ENCODE measurements around the gene ERG.

The ERG gene

DNA sequence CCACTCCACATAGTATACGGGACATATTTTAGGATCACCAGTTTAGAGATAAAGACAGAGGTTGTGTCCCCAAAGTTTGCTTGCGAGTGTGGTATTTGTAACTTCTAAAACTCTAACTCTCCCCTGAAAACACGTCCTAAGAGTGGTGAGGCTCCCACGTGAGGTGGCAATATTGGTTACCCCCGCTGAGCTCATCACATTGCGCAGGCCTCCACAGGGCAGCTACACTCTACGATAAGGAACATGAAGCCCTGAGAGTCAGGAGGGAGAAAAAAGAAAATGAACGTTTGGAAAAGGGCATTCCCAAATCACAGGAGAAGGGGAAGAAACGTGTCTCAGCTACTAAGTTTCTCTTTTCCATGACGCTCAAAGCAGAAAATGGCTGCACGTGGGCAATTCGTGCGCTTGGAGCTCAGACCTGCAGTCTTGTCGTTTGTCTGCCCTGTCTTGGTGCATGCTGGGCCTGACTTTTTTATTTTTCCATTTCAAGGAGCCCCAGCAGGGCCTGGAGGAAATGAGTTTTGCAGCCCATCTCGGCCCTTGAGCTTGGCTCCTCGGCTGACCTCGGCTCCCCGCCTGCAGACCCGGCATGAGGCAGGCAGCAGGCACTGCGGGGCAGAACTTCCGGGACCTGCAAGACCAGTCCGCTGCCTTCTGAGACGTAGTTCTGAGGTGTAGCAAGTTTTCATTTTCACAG, 25.7 kb downstream of the ERG start:
- no peak for DNase-seq

DNA sequence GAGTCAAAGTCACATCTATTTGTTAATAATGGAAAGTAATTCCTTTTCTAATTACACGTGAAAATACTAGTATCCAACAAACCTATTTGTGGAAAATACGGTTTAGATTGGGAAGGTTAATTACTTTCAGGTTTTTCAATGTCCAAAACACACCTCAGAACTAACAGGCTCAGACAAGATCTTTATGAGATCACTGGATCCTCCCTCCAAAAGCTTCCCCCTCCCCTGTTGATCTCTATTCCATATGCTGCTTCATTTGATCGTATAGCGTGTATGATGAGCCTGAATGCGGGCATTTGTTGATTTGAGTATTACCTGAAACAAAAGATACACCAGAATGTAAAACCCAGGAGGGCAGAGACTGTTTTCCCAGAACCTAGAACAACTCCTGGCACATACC, 26.5 kb downstream of the ERG start:
- no peak for DNase-seq

DNA sequence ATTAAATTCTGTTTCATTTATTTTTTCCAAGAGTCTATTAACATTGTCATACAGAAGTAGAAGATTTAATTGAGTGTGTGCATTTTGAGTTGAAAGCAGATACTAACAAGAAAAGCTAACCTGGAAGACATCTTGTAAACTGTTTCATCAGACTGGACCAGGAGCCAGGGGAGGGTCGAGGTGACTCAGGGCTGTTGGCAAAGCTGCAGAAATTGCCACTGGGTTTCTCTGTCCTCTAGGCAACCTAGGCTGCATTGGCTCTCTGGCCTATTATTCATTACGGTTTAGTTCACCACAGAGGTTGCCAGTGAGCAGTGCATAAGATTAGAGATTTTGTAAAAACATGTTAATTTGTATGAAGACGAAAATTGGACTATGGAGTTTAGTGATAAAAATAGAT, 27.5 kb downstream of the ERG start:
- DNase-seq: no peak

DNA sequence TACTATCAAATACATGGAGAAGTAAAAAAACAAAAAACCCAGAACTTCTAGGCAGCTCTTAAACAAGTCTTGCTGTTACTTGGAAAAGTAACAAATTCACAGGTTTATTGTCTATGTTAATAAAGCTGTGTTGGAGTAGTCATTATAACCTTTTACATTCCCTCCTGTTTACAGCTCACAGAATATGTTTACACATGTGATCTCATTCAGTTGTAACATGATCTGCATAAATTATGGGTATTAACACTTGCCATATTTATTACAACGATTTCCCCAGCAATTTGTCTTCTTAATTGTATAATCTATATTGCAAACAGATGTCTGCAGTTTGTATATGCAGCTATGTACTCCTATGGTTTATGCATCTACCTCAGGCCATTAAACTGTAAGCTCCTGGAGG, 28.6 kb downstream of the ERG start:
- no peak for DNase-seq

DNA sequence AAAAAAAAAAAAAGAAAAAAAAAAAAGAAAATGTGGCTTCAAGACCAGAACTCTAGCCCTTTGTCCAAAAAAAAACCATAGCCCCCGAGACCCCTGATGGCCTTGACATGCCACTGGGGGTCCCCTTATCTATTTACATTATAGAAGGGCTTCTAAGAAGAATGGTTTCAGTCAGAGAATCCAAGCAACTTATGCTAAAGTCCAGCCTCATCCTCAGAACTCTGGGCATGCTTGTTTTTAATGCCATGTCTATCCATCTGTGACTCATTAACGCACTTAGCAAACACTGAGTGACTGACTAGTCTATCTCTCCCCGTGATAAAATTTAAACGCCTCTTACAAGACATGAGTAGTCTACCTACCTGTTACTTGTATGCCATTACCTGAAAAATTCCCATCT, 29.3 kb downstream of the ERG start:
- DNase-seq: no peak

DNA sequence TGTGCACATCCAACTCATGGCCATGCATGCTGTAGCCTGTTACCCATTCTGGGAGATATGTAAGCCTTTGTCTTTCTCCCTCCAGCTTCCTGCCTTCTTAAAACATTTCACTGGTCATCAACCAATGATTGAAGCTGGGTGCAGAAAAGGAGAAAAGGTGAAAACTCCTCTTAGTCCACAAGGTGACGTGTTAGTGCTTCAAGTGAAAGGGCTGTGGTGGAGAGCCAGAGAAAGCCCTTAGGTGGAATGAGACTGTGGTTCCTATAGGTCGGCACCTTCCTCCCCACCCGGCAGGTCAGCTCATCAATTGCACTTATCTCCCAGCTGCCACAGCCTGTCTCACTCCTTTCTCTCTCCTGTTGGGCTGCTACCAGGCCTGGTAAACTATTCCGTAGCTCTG, 30.4 kb downstream of the ERG start:
- no peak for DNase-seq

DNA sequence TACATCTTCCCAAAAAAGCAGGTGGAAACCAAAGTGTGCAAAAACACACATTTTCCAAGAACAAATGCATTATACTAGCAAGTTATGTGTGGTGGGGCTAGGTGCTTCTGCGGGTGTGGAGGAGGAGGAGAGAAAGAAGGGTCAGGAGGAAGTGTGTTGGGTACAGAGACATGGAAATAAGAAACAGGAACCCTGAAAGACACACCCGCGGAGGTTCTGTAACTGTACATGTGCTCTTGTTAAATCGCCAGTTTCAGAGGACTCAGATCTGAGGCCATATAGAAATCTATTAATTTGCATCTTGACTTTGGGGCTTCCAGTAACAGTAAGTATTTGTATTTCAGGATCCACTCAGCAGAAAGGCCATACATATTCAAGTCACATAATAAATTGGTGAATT, 30.9 kb downstream of the ERG start:
- no peak for DNase-seq

DNA sequence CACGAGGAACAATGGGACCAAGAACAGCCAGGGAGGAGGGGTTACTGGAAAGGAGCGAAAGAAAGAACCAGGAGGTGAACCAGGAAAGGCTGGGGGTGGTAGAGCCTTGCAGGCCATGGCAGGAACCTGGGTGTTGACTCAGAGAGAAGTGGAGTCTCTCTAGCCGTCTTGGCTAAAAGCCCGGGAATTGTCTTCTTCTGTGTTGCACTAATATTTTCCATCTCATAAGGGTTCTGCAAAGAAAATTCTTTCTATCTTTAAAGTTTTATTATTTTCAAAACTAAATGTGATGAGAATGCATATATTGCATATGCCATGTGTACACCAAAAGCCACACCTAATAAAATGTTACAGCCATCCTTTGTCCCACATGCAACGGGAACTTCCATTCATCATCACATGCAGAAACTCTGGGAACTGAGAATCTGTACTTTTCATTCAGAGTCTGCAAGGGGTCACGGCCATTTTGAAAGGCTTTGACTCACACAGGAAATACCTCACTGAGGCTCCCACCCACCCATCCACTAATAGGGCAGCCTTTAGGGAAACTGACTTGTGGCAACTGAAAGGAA, 38.0 kb downstream of the ERG start:
- DNase-seq: no peak

DNA sequence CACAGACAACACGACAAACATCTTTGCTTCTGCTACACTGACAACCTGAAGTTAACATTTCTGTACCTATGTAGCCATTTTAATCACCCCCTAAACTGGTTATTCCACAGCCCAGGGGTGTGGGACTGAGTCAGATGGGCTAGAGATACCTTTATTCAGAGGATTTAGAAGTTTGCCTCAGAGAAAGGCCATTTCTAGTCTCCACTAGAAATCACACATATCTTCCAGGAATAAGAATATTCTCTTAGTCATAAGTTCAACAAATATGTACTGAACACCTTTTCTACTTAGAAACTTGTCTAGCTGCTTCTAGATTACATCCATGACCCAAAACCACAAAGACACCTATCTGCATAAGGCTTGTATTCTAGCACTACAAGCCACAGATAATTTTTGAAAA, 38.8 kb downstream of the ERG start:
- DNase-seq: no peak

DNA sequence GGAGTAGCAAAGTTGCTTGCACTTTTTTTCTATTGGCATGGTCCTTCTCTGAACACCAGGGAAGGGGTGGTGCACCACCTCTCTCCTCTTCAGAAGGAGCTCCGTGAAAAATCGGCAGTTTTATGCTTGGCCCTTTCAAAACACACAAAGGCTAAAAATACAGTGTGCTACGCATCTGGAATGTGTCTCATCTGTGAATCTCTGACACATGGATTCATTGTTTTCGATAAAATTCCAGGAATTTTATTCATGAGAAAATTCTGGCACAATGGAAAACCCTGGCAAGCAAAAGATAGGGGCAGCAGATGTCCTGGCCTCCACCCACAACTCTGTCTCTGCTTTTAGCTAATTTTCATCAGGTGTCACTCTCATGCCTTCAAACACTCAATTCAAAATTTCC, 42.9 kb downstream of the ERG start:
- no peak for DNase-seq

DNA sequence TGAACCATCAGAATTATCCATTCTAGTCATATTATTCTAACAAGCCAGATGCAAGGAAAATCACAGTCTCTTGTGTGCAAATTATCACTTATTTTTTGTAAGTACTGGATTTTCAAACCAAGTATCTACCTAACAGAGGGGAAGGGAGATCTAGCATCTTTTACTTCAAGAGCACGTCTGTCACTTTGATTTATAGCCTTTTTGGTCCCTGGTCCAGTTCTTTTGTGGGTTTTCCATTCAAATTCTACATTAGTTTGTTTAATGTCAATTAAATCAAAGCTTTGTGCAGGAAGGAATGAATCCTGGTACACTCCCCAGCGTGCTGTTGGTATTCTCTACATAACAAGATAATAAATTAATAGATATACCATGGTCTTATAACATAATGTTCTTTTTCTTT, 43.6 kb downstream of the ERG start:
- DNase-seq: no peak

DNA sequence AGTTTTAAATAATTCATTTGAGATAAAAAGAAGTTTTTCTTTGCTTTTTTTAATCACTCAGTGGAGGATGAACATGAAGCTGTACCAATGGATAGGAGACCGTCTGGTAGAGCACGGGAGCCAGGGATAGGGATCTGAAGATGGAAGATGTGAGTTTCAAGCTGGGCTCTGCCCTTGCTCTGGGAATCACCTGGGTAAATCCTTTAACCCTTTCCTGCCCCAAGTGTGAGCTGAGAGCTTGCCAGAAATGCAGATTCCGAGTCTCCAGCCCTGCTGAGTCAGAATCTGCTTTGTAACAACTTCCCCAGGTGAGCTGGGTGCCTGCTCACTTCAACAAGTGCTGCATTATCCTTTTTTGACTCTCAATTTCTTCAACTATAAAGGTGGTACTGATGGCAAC, 44.1 kb downstream of the ERG start:
- no peak for DNase-seq

DNA sequence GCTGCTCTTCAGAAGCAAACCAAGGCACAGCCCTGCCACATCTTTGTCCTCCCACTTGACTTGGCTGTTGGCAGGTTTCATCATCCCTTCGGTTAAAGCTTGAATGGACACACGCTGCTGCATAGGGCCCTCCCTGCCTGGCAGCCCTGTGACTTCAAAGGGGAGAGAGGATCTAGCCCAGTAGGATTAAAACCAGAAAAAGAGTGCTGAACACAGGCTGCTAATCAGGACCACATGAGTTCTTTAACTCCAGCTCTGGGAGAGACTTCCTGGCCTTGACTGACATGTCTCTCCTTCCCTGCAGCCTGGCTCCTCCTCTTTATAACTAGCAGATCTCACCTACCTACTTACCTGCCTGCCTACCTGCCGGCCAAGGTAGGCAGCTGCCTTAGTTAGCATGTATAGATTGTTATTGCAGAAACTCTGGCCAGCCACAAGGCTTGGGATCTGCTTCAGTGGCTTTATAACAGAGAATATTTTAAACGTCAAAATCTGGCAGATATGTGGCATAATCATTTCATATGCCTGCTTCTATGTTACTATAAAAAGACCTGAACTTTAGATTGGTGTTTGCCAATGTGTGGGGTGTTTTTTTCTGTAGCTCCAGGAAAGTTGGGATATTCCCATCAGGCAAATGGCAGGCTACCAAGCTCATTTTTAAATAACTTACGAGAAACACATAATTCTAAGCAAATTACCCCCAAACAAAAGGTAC, 49.4 kb downstream of the ERG start:
- DNase-seq: no peak

DNA sequence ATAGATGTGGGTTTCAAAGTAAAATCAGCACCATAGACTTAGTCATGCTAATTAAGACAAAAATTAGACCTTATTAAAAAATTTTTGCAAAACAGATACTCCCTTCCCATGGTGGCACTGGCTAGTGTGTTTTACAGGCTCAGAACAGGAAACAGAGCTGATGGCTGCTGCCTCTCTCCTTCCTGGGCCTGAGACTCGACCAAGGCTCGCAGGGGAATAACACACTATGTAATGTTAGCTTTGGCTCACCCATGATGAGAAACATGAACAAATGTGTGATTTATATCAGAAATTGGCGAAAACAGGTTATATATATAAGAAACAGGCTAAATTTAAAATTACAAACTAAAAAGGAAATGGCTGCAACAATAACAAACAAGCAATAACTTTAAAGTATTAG, 50.7 kb downstream of the ERG start:
- no peak for DNase-seq

DNA sequence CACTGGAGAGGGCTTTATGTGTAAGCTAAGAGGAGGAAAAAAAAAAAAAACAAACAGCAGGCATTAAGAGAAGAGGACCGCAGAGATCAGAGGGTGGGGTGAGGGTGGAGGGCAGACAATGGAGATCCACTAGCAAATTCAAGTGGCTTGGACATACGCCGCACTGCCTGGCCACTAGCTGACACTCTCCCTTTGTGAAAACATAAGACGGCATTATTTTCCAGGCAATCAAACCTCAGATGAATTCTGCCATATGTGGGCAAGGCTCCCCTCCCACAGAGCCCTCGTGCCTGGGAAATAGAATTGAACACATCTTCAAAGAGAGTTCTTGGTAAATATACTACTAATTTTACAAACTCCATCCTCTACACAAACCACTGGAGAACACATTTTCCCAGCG, 53.6 kb downstream of the ERG start:
- no peak for DNase-seq

DNA sequence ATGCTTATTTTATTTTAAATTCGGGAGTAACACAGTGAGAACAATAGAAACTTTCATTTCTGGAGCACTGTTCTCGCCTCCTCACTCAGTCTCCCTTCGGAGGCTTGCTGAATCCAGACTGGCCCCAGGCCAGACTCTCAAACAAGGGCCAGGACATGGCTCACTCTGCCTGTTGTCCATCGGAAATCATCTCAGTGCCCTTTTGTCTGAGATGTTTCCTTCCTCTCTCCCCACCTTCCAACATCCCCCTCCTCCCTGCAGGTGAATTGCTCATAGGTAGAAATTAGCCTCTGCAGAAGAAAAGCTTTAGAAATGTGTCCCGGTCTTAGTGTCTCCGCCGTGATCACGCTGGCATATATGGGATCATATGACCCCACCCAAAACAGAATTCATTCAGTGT, 55.2 kb downstream of the ERG start:
- DNase-seq: no peak

DNA sequence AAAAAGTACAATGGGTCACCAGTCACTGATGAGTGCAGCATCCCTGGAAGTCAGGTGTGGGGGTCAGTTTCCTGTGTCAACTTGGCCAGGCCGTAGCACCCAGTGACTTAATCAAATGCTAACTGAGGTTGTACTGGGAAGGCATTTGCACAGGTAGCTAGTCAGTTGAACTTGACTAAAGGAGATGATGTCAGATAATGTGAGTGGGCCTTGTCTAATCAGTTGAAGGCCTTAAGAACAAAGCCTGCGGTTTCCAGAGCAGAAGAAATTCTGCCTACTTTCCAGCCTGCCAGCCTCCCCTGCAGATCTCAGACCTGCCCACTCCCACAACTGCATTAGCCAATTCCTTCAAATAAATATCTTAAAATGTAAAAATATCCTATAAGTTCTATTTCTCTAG, 57.1 kb downstream of the ERG start:
- no peak for DNase-seq

DNA sequence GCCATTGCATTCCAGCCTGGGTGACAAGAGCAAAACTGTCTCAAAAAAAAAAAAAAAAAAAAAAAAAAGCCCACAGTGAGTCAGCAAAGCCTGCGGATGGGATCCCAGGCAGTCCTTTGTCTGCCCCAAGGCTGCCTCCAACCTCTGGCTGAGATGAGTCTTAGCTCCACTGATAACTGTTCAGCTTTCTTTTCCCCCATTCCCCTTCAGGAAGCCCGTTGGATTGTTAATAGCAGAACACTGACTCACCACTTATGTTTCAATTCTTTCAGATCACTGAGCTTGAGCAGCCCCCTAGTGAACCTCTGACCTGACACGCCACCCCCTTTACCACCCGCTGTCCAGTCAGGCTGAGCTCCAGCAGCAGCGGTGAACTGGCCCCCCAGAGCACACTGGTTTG, 57.5 kb downstream of the ERG start:
- no peak for DNase-seq

DNA sequence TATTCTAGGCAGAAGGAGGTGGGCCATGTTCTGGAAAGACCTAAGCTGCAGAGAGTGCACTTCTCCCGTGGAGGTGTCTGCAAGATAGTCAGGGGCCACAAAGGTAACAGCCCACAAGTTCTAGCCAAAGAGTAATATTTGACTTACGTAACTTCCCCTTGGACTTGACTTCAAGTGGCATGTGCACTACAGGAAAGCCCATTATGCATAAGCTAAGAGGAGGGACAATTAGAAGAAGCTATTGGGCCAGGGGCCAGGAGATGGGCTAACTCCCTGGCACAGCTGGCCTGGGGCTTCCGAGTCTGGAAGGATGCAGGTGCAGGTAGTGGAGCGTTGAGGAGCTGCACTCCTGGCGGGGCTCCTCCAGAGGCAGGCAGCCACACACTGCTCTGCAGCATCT, 58.3 kb downstream of the ERG start:
- no peak for DNase-seq

DNA sequence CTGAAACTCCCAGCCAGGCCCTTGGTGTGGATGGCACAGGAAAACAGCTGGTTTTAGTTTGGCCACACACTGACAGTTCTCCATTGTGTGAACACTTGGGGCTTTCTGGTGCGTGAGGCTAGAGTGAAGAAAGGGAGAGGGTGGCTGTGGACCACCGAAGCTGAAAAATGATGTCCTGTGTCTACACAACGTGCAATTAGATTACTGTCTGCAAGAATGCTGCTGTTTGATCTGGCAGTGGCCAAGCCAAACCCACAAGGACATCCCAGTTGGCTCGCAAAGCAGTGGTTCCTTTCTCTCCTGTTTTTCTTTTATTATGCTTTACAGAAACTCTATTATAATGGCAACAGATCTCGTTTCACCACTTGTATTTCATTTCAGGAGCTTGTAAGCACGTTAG, 58.9 kb downstream of the ERG start:
- no peak for DNase-seq

DNA sequence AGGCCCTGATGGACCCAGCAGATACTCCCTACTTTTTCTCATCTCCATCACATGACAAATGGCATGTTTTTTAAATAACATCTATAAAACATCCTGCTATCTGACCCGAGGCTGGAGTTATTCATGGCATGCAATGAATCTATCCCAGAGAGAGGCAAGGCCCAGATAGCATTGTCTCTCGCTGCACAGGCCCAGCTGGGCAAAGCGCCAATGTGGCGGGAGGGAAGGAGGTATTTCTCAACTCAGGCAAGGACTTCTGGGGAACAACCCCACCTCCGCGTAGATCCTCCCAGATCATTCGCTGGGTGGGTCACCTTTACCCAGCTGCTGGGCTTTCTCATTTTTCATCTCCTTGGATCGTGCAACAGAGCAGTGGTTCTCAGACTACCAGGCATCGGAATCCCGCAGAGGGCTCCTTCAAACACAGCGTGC, 59.8 kb downstream of the ERG start:
- no peak for DNase-seq

DNA sequence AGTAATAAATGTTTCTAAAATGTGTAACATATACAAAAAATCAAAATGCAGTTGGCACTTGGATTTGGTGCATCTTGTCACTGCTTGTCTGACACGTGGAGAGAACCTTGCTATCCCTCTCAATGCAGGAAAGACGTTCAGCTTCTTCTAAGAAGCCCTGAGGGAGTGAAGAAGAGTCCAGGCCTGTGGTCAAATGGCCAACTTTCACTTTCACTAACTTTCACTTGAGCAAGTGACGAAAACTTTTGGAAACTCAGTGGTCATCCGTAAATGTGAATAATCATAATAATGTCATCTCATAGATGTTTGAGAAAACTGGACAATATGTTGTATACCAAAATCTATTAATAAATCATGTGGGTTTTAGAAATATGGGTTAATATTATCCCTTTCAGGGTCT, 61.9 kb downstream of the ERG start:
- DNase-seq: no peak

DNA sequence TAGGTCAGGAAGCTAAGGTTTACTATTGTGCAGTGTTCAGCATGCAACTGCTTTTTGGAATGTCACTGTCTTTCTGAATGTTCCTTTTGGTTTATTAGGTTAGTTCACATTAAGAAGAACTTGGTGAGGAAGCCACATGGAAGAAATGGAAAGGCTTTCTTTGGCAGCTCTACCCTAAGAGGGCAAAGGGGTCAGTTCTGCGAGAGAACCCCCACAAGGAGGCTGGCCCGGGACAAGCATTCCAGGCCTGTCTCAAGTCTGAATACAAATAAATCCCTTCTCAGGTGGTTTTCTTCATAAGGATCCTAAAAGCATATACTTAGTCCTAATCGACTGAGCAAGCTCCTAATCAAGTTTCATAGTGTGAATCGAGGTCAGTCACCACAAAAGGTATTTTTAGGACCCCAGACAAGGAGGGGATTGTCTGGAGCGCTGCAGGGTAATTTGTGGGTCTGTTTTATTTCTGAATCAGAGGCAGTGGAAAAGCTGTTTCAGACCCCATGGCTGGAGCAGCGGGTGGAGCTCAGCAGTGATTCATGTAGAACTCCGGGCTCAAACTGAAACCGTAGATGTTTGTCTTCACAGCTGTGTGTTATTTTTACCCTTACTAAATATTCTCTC, 63.3 kb downstream of the ERG start:
- no peak for DNase-seq

DNA sequence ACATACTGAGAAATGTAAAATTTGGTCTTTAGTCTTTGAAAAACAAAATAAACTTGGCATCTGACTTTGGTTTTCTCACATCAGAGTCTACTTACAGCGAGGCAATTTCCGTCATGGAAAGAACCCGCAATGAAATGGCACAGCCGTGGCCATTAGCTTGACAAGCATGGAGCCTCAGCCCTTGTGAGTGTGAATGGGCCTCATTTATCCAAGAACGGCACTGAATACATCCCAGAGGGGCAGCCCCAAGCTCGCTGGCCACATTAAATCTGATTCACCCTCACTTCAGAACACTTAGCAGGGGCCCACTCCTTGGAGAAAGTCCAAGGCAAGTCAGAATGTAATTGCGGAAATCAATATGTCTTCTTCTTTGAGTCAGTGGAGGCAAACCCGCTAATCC, 64.8 kb downstream of the ERG start:
- no peak for DNase-seq

All from NCI-H1436 treated with DMSO at 0.1 percent for 48 hours (cell line).